ENCODE results near the gene FXR2. TPM values are rescaled to one million over a fixed set of nuclear protein-coding genes. Genes with fewer than 3 reads are reported as not detected.

The FXR2 gene
- polyA plus RNA-seq, 1 experiment = 24.6 TPM

- ChIA-PET POLR2A (no interaction called here), CTCF (interaction anchor here (1.3 to 1.9 kb wide), 2 partner anchors 11 to 12 kb away, joined by 4 to 8 read pairs; partner anchors contain the start of gene SENP3)
- H3K4me3 ChIP-seq (ENCODE audit: low read depth, low read length) = peak overlapping the region; percentile 70
- no peak overlapping the region for H3K27ac ChIP-seq (ENCODE audit: low read depth, low read length)
- no peak for DNase-seq (ENCODE audit: low read depth, low spot score)
- H3K27me3 ChIP-seq (ENCODE audit: control insufficient read depth, insufficient read depth, low read length) = no peaks in the 10 kb centered on the region
- TF ChIP-seq CTCF (IDR thresholded peaks at IDR 0.05; ENCODE audit: low read depth, low read length) = no peak
- H3K9me3 ChIP-seq (ENCODE audit: control insufficient read depth, insufficient read depth, low read length) = no peaks in the 10 kb centered on the region; the same call in 1 of the 2 replicates
These were observed 65.2 kb downstream of the FXR2 start for GRCh38 chr17:7549401-7550055.

GRCh38 chr17:7548585-7549400, 65.9 kb downstream of the FXR2 start, which contains the start of gene TNFSF12:
Gene TNFSF12, plus strand, starts transcription at chr17:7549058. Its CDS starts 96 bp downstream, at chr17:7549154.
- Histone ChIP-seq H3K27ac (ENCODE audit: low read depth, low read length) (peak within 1 kb of the TSS; percentile 21), H3K9me3 (ENCODE audit: control insufficient read depth, insufficient read depth, low read length) (no peaks in the 10 kb centered on the region; the same call in 1 of the 2 replicates)
- no peak for DNase-seq (ENCODE audit: low read depth, low spot score)

DNA sequence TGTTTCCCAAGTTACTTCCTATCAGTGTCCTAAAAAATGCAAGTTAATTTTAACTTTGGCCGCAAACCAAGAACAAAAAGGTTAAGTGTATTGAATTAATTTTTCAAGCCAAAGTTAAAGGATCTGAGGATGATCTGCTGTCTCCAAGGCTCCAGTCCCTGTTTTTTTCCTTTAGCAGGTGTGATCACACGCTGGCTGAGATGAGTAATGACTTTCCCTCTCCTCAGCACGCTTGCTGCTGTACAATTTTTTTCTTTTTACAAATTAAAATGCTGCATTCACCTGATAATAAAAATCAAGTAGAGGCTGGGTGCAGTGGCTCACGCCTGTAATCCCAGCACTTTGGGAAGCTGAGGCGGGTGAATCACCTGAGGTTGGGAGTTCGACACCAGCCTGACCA, 69.8 kb downstream of the FXR2 start:
- peaks cover 4% of the 10 kb centered on the region for H3K27me3 ChIP-seq (ENCODE audit: control insufficient read depth, insufficient read depth, low read length)
- DNase-seq (ENCODE audit: low read depth, low spot score) = no peak
- H3K27ac ChIP-seq (ENCODE audit: low read depth, low read length) = no peak overlapping the region
- H3K9me3 ChIP-seq (ENCODE audit: control insufficient read depth, insufficient read depth, low read length) = no peaks in the 10 kb centered on the region; the same call in 1 of the 2 replicates
- no peak overlapping the region for H3K4me3 ChIP-seq (ENCODE audit: low read depth, low read length)
- ChIA-PET POLR2A (no interaction called here), CTCF (interaction anchor here (1.1 kb wide), 1 partner anchor 16 kb away, joined by 5 read pairs; no protein-coding TSS in a partner anchor)
- no peak for TF ChIP-seq CTCF (IDR thresholded peaks at IDR 0.05; ENCODE audit: low read depth, low read length)

More at GRCh38 chr17:7548585-7549400, 65.9 kb downstream of the FXR2 start, which contains the start of gene TNFSF12:
- Histone ChIP-seq H3K27me3 (ENCODE audit: control insufficient read depth, insufficient read depth, low read length) (no peaks in the 10 kb centered on the region), H3K4me3 (ENCODE audit: low read depth, low read length) (peak within 1 kb of the TSS; percentile 70)
- no peak for TF ChIP-seq CTCF (IDR thresholded peaks at IDR 0.05; ENCODE audit: low read depth, low read length)
- CTCF ChIA-PET = interaction anchor here (1.3 to 3.1 kb wide), 2 partner anchors 12 to 13 kb away, joined by 4 to 17 read pairs; partner anchors contain the start of gene SENP3
- POLR2A ChIA-PET = no interaction called here

Small RNA genes within 50 kb of the gene (small RNA-seq; reads per million reads assigned to genes)
- not detected for gene CD68 (ENCODE audit: insufficient read length, low read depth)
- not detected for gene SNORA48 (ENCODE audit: insufficient read length, low read depth)
- not detected for gene SNORD10 (ENCODE audit: insufficient read length, low read depth)

Other genes with a start within 250 kb of the FXR2 start
- gene TNK1, start 233.8 kb downstream of the FXR2 start, polyA plus RNA-seq (2011; rRNA removed) = 0.22 and 0.25 TPM in 2 replicates
- 35.2 and 53.0 TPM in 2 replicates for gene PLSCR3, start 220.4 kb downstream of the FXR2 start, polyA plus RNA-seq (2011; rRNA removed)
- gene TMEM256, start 210.8 kb downstream of the FXR2 start, polyA plus RNA-seq (2011; rRNA removed) = 83.8 and 104 TPM in 2 replicates
- 8.9 and 12.4 TPM in 2 replicates for gene NLGN2, start 207.1 kb downstream of the FXR2 start, polyA plus RNA-seq (2011; rRNA removed)
- not detected in 2 replicates for gene SPEM1, start 194.6 kb downstream of the FXR2 start, polyA plus RNA-seq (2011; rRNA removed)
- gene SPEM2, start 189.3 kb downstream of the FXR2 start, polyA plus RNA-seq (2011; rRNA removed) = not detected in 2 replicates
- gene SPEM3, start 186.0 kb downstream of the FXR2 start, polyA plus RNA-seq (2011; rRNA removed) = not detected in 2 replicates
- gene TMEM102, start 179.5 kb downstream of the FXR2 start, polyA plus RNA-seq (2011; rRNA removed) = 1.0 and 1.1 TPM in 2 replicates
- 0.58 and 0.63 TPM in 2 replicates for gene FGF11, start 175.4 kb downstream of the FXR2 start, polyA plus RNA-seq (2011; rRNA removed)
- 5.3 and 6.3 TPM in 2 replicates for gene CHRNB1, start 169.8 kb downstream of the FXR2 start, polyA plus RNA-seq (2011; rRNA removed)
- 18.8 and 22.3 TPM in 2 replicates for gene ZBTB4, start 135.3 kb downstream of the FXR2 start, polyA plus RNA-seq (2011; rRNA removed)
- not detected in 2 replicates for gene SLC35G6, start 133.5 kb downstream of the FXR2 start, polyA plus RNA-seq (2011; rRNA removed)
- 18.4 and 35.0 TPM in 2 replicates for gene POLR2A, start 130.5 kb downstream of the FXR2 start, polyA plus RNA-seq (2011; rRNA removed)
- 26.0 and 27.1 TPM in 2 replicates for gene TNFSF12, start 65.8 kb downstream of the FXR2 start, polyA plus RNA-seq (2011; rRNA removed)
- gene TNFSF13, start 56.1 kb downstream of the FXR2 start, polyA plus RNA-seq (2011; rRNA removed) = 0.83 and 1.0 TPM in 2 replicates
- 67.6 and 73.4 TPM in 2 replicates for gene SENP3, start 53.0 kb downstream of the FXR2 start, polyA plus RNA-seq (2011; rRNA removed)
- 34.1 and 39.6 TPM in 2 replicates for gene CD68, start 35.3 kb downstream of the FXR2 start, polyA plus RNA-seq (2011; rRNA removed)
- 128 and 131 TPM in 2 replicates for gene MPDU1, start 31.0 kb downstream of the FXR2 start, polyA plus RNA-seq (2011; rRNA removed)
- 0.24 and 0.29 TPM in 2 replicates for gene SOX15, start 24.8 kb downstream of the FXR2 start, polyA plus RNA-seq (2011; rRNA removed)
- gene SAT2, start 12.9 kb upstream of the FXR2 start, polyA plus RNA-seq (2011; rRNA removed) = 54.1 and 61.5 TPM in 2 replicates
- gene SHBG, start 15.2 kb upstream of the FXR2 start, polyA plus RNA-seq (2011; rRNA removed) = 0.35 and 0.50 TPM in 2 replicates
- gene ATP1B2, start 36.0 kb upstream of the FXR2 start, polyA plus RNA-seq (2011; rRNA removed) = 0.05 and 0.11 TPM in 2 replicates
- gene TP53, start 72.6 kb upstream of the FXR2 start, polyA plus RNA-seq (2011; rRNA removed) = 40.7 and 48.9 TPM in 2 replicates
- 4.1 and 4.5 TPM in 2 replicates for gene WRAP53, start 73.6 kb upstream of the FXR2 start, polyA plus RNA-seq (2011; rRNA removed)
- gene EFNB3, start 90.3 kb upstream of the FXR2 start, polyA plus RNA-seq (2011; rRNA removed) = 7.2 and 7.7 TPM in 2 replicates
- gene DNAH2, start 102.8 kb upstream of the FXR2 start, polyA plus RNA-seq (2011; rRNA removed) = 0.04 and 0.06 TPM in 2 replicates
- 2.0 and 2.4 TPM in 2 replicates for gene KDM6B, start 219.3 kb upstream of the FXR2 start, polyA plus RNA-seq (2011; rRNA removed)
- gene TMEM88, start 240.2 kb upstream of the FXR2 start, polyA plus RNA-seq (2011; rRNA removed) = 0.29 and 0.45 TPM in 2 replicates
- gene NAA38, start 242.7 kb upstream of the FXR2 start, polyA plus RNA-seq (2011; rRNA removed) = 49.3 and 59.0 TPM in 2 replicates
- gene CYB5D1, start 243.1 kb upstream of the FXR2 start, polyA plus RNA-seq (2011; rRNA removed) = 6.9 and 8.1 TPM in 2 replicates

All from AG04450 (cell line).